SKM-1 treated with dmso at 0.1 percent for 144 hours (cell line): ENCODE results near the gene WDFY3.
"Not testable (repeated sequence)": the region's sequence is repeated elsewhere in the genome, so short reads cannot be mapped to it uniquely, and the experiment has no call there.

Source experiments
- DNase-seq: peaks from one replicate; lab custom pipeline; 2025; ENCODE audit not compliant: unreplicated experiment; lab: John Stamatoyannopoulos, UW

WDFY3 gene

GRCh38 chr4:84866295-84866694, 100.2 kb downstream of the WDFY3 start:
- DNase-seq: no peak

GRCh38 chr4:84865600-84865999, 100.9 kb downstream of the WDFY3 start:
- no peak for DNase-seq

GRCh38 chr4:84862064-84862463, 104.4 kb downstream of the WDFY3 start:
- no peak for DNase-seq

- no peak for DNase-seq
Measured at GRCh38 chr4:84857296-84857695, 109.2 kb downstream of the WDFY3 start.

GRCh38 chr4:84856468-84857049, 109.9 kb downstream of the WDFY3 start:
- DNase-seq: no peak

GRCh38 chr4:84855774-84856173, 110.7 kb downstream of the WDFY3 start:
- no peak for DNase-seq

- DNase-seq: no peak
Measured at GRCh38 chr4:84852081-84852480, 114.4 kb downstream of the WDFY3 start.

GRCh38 chr4:84849051-84849640, 117.3 kb downstream of the WDFY3 start:
- no peak for DNase-seq

- DNase-seq: no peak
Measured at GRCh38 chr4:84848432-84848831, 118.1 kb downstream of the WDFY3 start.

- no peak for DNase-seq
Measured at GRCh38 chr4:84847978-84848377, 118.5 kb downstream of the WDFY3 start.

- no peak for DNase-seq
Measured at GRCh38 chr4:84846985-84847384, 119.5 kb downstream of the WDFY3 start.

- no peak for DNase-seq
Measured at GRCh38 chr4:84841435-84841834, 125.1 kb downstream of the WDFY3 start.

GRCh38 chr4:84837751-84838150, 128.7 kb downstream of the WDFY3 start:
- DNase-seq: no peak

GRCh38 chr4:84829633-84830032, 136.9 kb downstream of the WDFY3 start:
- not testable (repeated sequence) for DNase-seq

- DNase-seq: no peak
Measured at GRCh38 chr4:84826681-84827080, 139.8 kb downstream of the WDFY3 start.

GRCh38 chr4:84825701-84826341, 140.7 kb downstream of the WDFY3 start:
- DNase-seq: no peak

GRCh38 chr4:84821064-84821463, 145.4 kb downstream of the WDFY3 start:
- DNase-seq: no peak

- no peak for DNase-seq
Measured at GRCh38 chr4:84814094-84814750, 152.3 kb downstream of the WDFY3 start.

GRCh38 chr4:84809946-84810345, 156.5 kb downstream of the WDFY3 start:
- DNase-seq: no peak

- no peak for DNase-seq
Measured at GRCh38 chr4:84808332-84808731, 158.2 kb downstream of the WDFY3 start.

- DNase-seq: not testable (repeated sequence)
Measured at GRCh38 chr4:84806541-84806940, 159.9 kb downstream of the WDFY3 start.

GRCh38 chr4:84804136-84804535, 162.4 kb downstream of the WDFY3 start:
- no peak for DNase-seq
